HFFc6 (cell line): ENCODE data around the gene VWA3B. TPM values are rescaled to one million over a fixed set of nuclear protein-coding genes. Genes with fewer than 3 reads are reported as not detected.
"Not testable (repeated sequence)": the region's sequence is repeated elsewhere in the genome, so short reads cannot be mapped to it uniquely, and the experiment has no call there.

Experiments
- DNase-seq: peaks from one replicate; pipeline ENCODE4 v3.0.0-alpha.2; 2018
- H3K27ac Mint-ChIP-seq: 2 replicates; pipeline ENCODE4 v1.8.0; 2020; ENCODE audit warnings: mild to moderate bottlenecking, mixed read lengths
- H3K27me3 Mint-ChIP-seq: 2 replicates; pipeline ENCODE4 v1.8.0; 2021; ENCODE audit warnings: mild to moderate bottlenecking, moderate library complexity, mixed read lengths; ENCODE audit not compliant: insufficient read depth
- H3K36me3 Mint-ChIP-seq: 2 replicates; pipeline ENCODE4 v1.8.0; 2021; ENCODE audit warnings: low read depth, mixed read lengths
- H3K4me1 Mint-ChIP-seq: 2 replicates; pipeline ENCODE4 v1.8.0; 2020; ENCODE audit warnings: low read depth, mixed read lengths
- H3K4me3 Mint-ChIP-seq: 2 replicates; pipeline ENCODE4 v1.8.0; 2020; ENCODE audit warnings: mild to moderate bottlenecking, moderate library complexity, mixed read lengths
- H3K9me3 Mint-ChIP-seq: 2 replicates; pipeline ENCODE4 v1.8.0; 2020; ENCODE audit warnings: mild to moderate bottlenecking, mixed read lengths
- CTCF ChIP-seq: fragments of 200-600 bp; sonication (generic); IDR thresholded peaks from 2 replicates; pipeline ENCODE4 v1.5.0; 2021; ENCODE audit warnings: antibody characterized with exemption, mild to moderate bottlenecking
- total RNA-seq, 6 experiments: library from RNA; stranded (reverse); fragmentation: NEBNext Ultra II Directional; extraction: Animal tissue kit (Norgen Biotek cat#: 25700); gene quantifications; 2 replicates in 1 of 6; 3 replicates in 5 of 6; pipeline ENCODE4 v1.2.3, GENCODE V29; 2021

VWA3B gene
- total RNA-seq, 6 experiments from 2014 or later, result not detected

- Mint-ChIP-seq H3K36me3 (no peaks in the 10 kb centered on the region), H3K9me3 (peaks cover 21% of the 10 kb centered on the region), H3K27ac (no peak overlapping the region), H3K27me3 (no peaks in the 10 kb centered on the region; the same call in 1 of the 2 replicates), H3K4me1 (no peaks in the 10 kb centered on the region), H3K4me3 (no peak overlapping the region)
- no peak for TF ChIP-seq CTCF
- no peak for DNase-seq
Measured at GRCh38 chr2:98099939-98100743, 13.2 kb downstream of the VWA3B start.

GRCh38 chr2:98102315-98102714 is 15.3 kb downstream of the VWA3B start:
- not testable (repeated sequence) for H3K27me3 Mint-ChIP-seq, H3K27ac Mint-ChIP-seq, H3K4me3 Mint-ChIP-seq, H3K4me1 Mint-ChIP-seq, DNase-seq, H3K9me3 Mint-ChIP-seq, H3K36me3 Mint-ChIP-seq

GRCh38 chr2:98102878-98103277 is 15.9 kb downstream of the VWA3B start:
- H3K36me3 Mint-ChIP-seq, result no peaks in the 10 kb centered on the region
- no peak for TF ChIP-seq CTCF
- H3K4me1 Mint-ChIP-seq, result no peaks in the 10 kb centered on the region
- peaks cover 3% of the 10 kb centered on the region for H3K27me3 Mint-ChIP-seq
- H3K27ac Mint-ChIP-seq, result no peak overlapping the region
- H3K4me3 Mint-ChIP-seq, result no peak overlapping the region
- DNase-seq, result no peak
- H3K9me3 Mint-ChIP-seq, result peaks cover 7% of the 10 kb centered on the region; the same call in 1 of the 2 replicates

- Mint-ChIP-seq H3K27me3 (peaks cover 6% of the 10 kb centered on the region), H3K4me3 (no peak overlapping the region), H3K36me3 (no peaks in the 10 kb centered on the region), H3K9me3 (peaks cover 5% of the 10 kb centered on the region; the same call in 1 of the 2 replicates), H3K27ac (no peak overlapping the region), H3K4me1 (no peaks in the 10 kb centered on the region)
- DNase-seq, result no peak
- TF ChIP-seq CTCF, result no peak
Measured at GRCh38 chr2:98108110-98108509, 21.1 kb downstream of the VWA3B start.

GRCh38 chr2:98110741-98111140 is 23.8 kb downstream of the VWA3B start:
- Mint-ChIP-seq H3K4me3 (no peak overlapping the region), H3K4me1 (no peaks in the 10 kb centered on the region), H3K36me3 (no peaks in the 10 kb centered on the region), H3K27ac (no peak overlapping the region), H3K27me3 (peaks cover 22% of the 10 kb centered on the region), H3K9me3 (0 out of 2 replicates have a peak, but pooled peaks cover 4% of the 10 kb centered on the region)
- TF ChIP-seq CTCF, result no peak
- DNase-seq, result no peak

- DNase-seq, result no peak
Measured at GRCh38 chr2:98114643-98115330, 27.8 kb downstream of the VWA3B start.

More at GRCh38 chr2:98114643-98115330, 27.8 kb downstream of the VWA3B start:
- TF ChIP-seq CTCF, result no peak
- peaks cover 13% of the 10 kb centered on the region for H3K4me1 Mint-ChIP-seq
- H3K9me3 Mint-ChIP-seq, result 0 out of 2 replicates have a peak, but pooled peaks cover 4% of the 10 kb centered on the region
- no peak overlapping the region for H3K27ac Mint-ChIP-seq
- H3K36me3 Mint-ChIP-seq, result no peaks in the 10 kb centered on the region
- H3K27me3 Mint-ChIP-seq, result peaks cover 32% of the 10 kb centered on the region
- no peak overlapping the region for H3K4me3 Mint-ChIP-seq
